Heart left ventricle (tissue), 13 donors: ENCODE data around the gene GTPBP3.

Source experiments
- POLR2A ChIP-seq, 2 donors: fragments of 450-650 bp; IDR thresholded peaks; one replicate each; pipeline ENCODE4 v1.6.1; 2017; ENCODE audit warnings: antibody characterized with exemption in 2 of 2, mild to moderate bottlenecking in 2 of 2, moderate library complexity in 2 of 2
- TF ChIP-seq, protein P1 (sequence below), 12 donors: fragments of 200-600 bp; sonication (generic) in 4 of 12; IDR thresholded peaks; one replicate each; pipeline versions ENCODE4 v1.5.0 to v1.8.0; 2018 to 2022; ENCODE audit warnings: antibody characterized with exemption in 12 of 12, mild to moderate bottlenecking in 5 of 12
- donor health status: ischemic (EF 13 %, LVEDD 7.1; RV severe dilation, severe dysfunction).
- donor health status: DM: no; HTN: yes; CAD: no.
- donor health status: DM: no; HTN: no; CAD: no.
- donor health status: ischemic (EF 25% LVEDD 6.9; RV normal size, moderate dysfunction).
- donor health status: ischemic (EF 25% LVEDD 5.7; RV mildly dilated, moderate dysfunction).
- donor health status: ischemic (EF 35%, LVEDD 5.7; RV mildly dilated, moderate dysfunction).
- donor health status: nonischemic (EF 11% LVEDD 7.7; RV severe dilation, severe dysfunction).
- donor health status: DM: yes; HTN: yes; CAD: no.
- donor health status: PGD.
- donor health status: ischemic (EF 29% LVEDD 5.4; RV normal size, mild dysfunction).
- donor health status: nonischemic (EF 23%, LVEDD 6.1; RV moderate dilation, normal function).

DNA sequence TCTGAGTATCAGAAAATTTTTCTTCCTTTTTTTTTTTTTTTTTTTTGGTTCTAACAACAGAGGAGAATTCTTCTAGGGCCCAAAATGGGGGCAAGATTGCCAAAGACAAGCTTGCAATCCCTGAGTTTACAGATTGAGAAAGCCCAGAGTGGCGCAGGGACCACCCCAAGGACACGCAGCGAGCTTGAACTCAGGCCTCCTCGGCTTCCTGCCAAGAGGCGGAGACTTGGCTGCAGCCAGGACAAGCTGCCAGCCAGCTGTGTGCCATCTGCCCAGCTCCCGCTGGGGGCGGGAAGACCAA, 32.2 kb upstream of the GTPBP3 start:
- TF ChIP-seq, protein P1, sequence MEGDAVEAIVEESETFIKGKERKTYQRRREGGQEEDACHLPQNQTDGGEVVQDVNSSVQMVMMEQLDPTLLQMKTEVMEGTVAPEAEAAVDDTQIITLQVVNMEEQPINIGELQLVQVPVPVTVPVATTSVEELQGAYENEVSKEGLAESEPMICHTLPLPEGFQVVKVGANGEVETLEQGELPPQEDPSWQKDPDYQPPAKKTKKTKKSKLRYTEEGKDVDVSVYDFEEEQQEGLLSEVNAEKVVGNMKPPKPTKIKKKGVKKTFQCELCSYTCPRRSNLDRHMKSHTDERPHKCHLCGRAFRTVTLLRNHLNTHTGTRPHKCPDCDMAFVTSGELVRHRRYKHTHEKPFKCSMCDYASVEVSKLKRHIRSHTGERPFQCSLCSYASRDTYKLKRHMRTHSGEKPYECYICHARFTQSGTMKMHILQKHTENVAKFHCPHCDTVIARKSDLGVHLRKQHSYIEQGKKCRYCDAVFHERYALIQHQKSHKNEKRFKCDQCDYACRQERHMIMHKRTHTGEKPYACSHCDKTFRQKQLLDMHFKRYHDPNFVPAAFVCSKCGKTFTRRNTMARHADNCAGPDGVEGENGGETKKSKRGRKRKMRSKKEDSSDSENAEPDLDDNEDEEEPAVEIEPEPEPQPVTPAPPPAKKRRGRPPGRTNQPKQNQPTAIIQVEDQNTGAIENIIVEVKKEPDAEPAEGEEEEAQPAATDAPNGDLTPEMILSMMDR (IDR thresholded peaks at IDR 0.05), result no peak
- no peak for TF ChIP-seq POLR2A (IDR thresholded peaks at IDR 0.05)
